Activated T-cell treated with anti-CD3 and anti-CD28 coated beads for 4 hours (primary cell): ENCODE measurements around the gene CXCL9.
"Not testable (repeated sequence)": the region's sequence is repeated elsewhere in the genome, so short reads cannot be mapped to it uniquely, and the experiment has no call there.

Experiments used
- DNase-seq: peaks from one replicate; pipeline ENCODE4 v3.0.0-alpha.2; 2020

CXCL9 gene

DNA sequence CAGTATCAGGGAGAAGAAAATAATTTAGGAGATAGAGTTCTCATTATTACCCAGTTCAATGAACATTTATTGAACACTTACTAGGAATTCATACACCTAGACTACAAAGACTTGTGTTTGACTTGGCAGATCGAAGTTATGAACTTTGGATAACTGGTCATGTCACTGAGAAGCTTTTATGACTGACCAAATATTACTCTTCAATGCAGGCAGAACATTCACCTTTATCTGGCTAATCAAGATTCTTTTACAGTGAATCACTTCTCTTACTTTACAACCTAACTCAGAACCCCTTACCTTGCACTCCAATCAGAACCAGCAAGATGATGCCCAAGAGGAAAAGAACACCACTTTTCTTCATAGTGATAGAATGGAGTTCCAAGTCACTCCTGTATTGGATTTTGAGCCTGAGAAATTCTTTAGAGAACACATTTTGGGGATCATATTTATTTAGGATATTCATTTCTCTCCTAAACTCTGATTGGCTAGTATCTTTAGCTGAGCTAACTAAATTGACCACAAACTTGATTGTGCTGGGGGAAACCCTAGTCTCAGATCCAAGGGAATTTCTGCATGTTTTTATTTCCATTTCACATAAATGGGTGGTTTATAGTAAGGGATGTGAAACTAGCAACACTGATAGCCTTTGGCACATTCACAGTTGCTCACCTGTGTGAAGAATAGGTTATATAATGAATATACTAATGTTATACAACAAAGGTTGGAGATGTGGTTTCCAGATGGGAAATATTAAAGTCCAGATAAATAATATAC is at the start of gene CXCL9:
Gene CXCL9, minus strand, starts transcription at position 421 of the 774 bp plus-strand sequence. Its CDS starts 60 bp downstream, at position 361.
- no peak for DNase-seq

- DNase-seq = no peak
These were observed 48.1 kb upstream of the CXCL9 start for GRCh38 chr4:76055421-76055820.

GRCh38 chr4:76055016-76055415 is 47.7 kb upstream of the CXCL9 start:
- no peak for DNase-seq

- DNase-seq = no peak
These were observed 46.4 kb upstream of the CXCL9 start for GRCh38 chr4:76053730-76054129.

- not testable (repeated sequence) for DNase-seq
These were observed 43.3 kb upstream of the CXCL9 start for GRCh38 chr4:76050560-76051050.

- not testable (repeated sequence) for DNase-seq
These were observed 42.6 kb upstream of the CXCL9 start for GRCh38 chr4:76049860-76050416.

DNA sequence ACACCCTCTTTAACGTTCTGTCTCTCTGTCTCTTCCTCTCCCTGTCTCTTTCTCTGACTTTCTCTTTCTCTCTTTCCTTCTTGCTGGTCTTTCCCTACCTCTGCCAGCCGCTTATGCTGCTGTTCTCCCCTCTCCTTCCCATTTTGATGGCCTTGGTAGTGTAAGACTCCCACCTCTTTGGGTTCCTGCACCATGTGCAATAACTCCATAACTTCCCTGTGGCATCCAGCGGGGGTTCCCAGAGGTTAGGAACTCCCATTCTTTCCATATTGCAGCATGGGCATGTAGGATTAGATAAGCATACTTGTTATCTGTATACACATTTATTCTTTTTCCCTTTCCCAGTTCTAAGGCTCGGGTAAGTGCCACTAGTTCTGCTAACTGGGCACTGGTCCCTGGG is 37.4 kb upstream of the CXCL9 start:
- DNase-seq = not testable (repeated sequence)

GRCh38 chr4:76043306-76043705 is 36.0 kb upstream of the CXCL9 start:
- not testable (repeated sequence) for DNase-seq

GRCh38 chr4:76042241-76042998 is 35.1 kb upstream of the CXCL9 start:
- DNase-seq = not testable (repeated sequence)

DNA sequence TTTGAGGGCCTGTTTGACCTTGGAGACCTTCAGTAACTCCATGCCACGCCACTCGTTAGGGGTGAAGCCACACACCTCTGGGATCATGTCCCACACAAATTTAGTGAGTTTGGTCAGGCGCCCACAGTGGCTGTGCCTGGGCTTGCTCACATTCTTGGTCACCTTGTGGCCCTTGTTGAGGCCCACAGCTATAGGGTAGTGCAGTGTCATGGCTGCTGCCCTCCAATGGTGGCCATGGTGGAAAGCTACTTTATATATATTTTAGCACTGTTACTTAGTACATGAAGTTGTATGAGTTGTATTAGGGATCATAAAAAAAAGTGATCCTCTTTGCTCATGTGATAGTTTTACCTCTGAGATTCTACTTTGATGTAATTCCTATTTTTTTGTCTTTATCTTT is 29.5 kb upstream of the CXCL9 start:
- DNase-seq = no peak

DNA sequence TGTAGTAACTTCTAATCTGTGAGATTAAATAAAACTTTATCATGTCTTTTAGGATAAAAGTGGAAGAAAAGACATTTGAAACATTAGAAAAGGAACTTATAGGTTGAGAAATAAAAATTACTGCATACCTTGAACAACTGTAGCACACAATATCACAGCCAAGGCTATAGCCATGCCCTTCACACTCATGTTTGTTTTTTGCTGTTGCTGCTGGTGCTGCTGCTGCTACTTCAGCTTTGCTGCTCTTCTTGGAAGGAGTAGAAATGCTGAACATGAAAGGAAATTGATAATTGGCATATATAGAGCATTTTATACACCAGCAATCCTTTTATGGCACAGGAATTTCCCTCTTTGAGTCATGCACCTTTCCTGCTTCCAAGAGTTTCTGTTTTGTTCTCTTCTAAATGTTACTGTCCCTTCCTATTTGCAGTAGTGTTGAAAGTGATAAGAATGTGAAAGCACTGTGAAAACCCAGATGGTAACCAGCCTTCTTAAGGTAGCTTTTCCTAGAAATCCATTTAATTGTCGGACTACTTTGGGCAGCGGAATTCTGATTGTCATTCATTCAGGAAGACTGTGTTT is 28.6 kb upstream of the CXCL9 start, which contains the start of gene CXCL11:
Gene CXCL11, minus strand, starts transcription at position 272 of the 582 bp plus-strand sequence. Its CDS starts 83 bp downstream, at position 189.
- no peak for DNase-seq

DNA sequence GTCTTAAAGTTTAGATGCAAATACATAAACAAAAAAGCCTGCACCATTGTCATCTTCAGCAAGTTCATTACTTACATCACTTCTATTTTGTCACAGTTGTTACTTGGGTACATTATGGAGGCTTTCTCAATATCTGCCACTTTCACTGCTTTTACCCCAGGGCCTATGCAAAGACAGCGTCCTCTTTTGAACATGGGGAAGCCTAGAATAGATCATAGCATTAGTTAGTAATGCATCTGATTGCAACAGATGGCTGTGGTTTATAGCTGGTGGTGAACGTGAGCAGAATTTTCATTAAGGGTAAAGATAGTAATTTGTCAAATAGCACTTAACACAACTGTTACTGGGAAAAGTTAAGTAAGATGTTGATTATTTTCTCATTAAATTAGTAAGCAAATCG is 27.8 kb upstream of the CXCL9 start:
- DNase-seq = no peak

DNA sequence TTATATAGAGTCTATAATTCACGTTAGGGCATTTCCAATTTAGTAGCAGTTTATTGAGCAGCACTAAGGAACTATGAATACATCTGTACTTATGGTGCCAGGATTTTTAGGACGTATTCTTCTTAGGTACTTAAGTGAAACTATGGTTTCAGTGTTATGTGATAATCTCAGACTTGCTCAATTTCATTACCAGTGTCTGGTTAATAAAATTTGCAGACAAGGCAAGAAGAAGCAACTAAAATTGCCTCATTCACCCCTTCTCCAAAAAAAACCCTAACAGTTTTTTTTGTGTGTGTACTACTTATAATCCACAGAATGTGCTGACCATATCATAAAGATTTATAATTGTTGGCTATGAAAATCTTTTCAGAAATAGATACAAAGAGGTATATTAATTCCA is 22.0 kb upstream of the CXCL9 start:
- no peak for DNase-seq

GRCh38 chr4:76028350-76028765 is 21.0 kb upstream of the CXCL9 start:
- no peak for DNase-seq

GRCh38 chr4:76024065-76024464 is 16.8 kb upstream of the CXCL9 start:
- no peak for DNase-seq

DNA sequence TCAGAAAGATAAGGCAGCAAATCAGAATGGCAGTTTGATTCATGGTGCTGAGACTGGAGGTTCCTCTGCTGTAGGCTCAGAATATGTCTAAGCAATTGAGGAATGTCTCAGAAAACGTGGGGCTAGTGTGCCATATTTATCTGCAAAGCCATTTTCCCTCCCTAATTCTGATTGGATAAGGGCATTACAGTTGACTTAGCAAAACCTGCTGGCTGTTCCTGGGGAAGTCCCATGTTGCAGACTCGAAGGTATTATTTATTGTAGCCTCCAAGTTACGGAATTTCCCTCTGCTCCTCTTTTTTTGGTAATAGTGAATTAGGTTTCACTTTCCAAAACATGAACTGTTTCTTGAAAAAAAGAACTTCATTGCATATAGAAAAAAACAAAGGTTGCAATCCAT is 16.1 kb upstream of the CXCL9 start, which contains the start of gene CXCL10:
Gene CXCL10, minus strand, starts transcription at position 109 of the 400 bp plus-strand sequence. Its CDS starts 66 bp downstream, at position 43.
- DNase-seq = no peak

DNA sequence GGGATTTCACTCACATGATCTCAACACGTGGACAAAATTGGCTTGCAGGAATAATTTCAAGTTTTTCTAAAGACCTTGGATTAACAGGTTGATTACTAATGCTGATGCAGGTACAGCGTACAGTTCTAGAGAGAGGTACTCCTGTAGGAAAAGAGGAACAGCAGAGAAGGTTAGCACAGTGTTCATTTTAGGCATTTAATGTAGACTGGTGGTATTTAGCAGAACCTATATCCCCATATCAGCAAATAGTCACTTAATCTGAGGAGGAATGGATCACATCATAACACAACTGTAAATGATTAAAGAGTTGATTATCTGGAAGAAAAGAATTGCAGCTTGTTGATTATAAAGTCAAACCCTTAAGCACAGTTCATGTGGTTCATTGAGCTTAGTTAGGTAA is 15.4 kb upstream of the CXCL9 start:
- no peak for DNase-seq

GRCh38 chr4:76022031-76022430 is 14.7 kb upstream of the CXCL9 start:
- no peak for DNase-seq

GRCh38 chr4:76017056-76017686 is 9.9 kb upstream of the CXCL9 start:
- no peak for DNase-seq

DNA sequence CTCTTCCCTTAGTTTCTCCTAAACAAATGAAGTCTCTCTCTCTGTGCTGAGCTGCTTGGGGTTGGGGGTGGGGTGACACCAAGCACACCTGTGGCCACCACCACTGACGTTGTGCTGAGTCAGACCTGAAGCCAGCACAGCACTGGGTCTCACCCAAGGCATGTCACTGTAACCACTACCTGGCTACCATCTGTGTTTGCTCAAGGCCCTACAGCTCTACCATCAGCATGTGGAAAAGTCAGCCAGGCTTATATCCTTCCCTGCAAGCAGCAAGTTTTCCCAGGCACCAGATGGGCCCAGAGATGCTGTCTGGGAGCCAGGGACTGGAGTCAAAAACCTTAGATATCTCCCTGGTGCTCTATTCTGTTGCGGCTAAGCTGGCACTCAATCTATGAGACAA is 9.1 kb upstream of the CXCL9 start:
- DNase-seq = no peak

DNA sequence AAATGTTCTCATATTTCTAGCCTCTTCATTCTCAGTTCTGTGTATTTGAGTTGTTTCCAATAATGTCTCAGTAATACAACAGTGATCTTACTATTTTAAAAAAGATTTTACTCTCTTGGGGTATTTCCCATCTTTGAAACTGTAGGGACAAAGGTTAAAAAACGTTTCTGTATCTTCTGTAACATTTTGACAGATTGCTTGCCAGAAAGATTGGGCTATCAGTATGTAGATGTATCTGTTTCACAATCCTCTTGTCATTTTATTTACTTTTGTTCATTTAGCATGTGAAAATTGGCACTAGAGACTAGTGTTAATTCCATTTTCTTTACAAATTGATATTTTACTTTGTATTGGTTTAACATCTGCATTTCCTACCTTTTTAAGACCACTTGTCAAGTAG is 6.2 kb upstream of the CXCL9 start:
- DNase-seq = no peak

DNA sequence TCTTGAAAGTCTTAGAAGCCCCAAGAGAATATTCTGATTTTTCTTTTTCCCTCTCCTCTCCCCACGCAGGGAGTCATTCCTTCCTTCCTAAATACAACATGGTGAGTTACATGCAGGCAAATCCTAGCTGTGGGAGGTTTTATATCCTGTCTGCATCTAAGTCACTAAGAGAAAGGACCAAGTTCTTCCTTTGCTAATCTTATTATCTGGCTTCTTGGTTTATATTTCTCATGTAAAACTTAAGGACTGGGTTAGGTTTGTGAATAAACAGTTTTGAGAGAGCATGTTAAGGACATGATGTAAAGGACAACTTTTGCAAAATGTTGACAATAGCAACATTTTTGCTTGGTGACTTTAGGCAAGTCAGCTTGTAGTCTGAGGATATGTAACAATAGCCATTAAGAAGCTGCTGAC is 5.1 kb upstream of the CXCL9 start:
- DNase-seq = no peak
